DLD1 (cell line): ENCODE results near the gene DHRS1.

Experiments
- in situ Hi-C: cut with HindIII; loops from 2 replicates; pipeline ENCODE4 v1.10.0; 2017; ENCODE audit warnings: low sequenced_read_pairs

DHRS1 gene

GRCh38 chr14:24299255-24300191, at the start of gene DHRS1, which contains the start of gene NOP9:
Gene DHRS1, minus strand, starts transcription at chr14:24299780. Its CDS starts 674 bp downstream, at chr14:24299106.
Gene NOP9, plus strand, starts transcription at chr14:24299850. Its CDS starts 105 bp downstream, at chr14:24299955.
- in situ Hi-C loops, result no loop called here

DNA sequence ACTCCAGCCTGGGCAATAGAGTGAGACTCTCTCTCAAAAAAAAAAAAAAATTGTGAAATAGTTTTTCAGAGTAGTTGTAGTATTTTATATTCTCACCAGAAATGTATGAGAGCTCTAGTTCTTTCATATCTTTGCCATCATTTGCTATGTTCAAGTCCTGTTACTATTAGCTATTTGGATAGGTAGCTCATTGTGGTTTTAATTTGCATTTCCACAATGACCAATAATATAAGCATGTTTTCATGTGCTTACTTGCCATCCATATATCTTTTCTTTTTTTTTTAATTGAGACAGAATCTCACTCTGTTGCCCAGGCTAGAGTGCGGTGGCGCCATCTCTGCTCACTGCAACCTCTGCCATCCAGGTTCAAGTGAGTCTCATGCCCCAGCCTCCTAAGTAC, 48.6 kb upstream of the DHRS1 start:
- in situ Hi-C loops, result no loop called here

GRCh38 chr14:24347134-24347533, 47.6 kb upstream of the DHRS1 start:
- in situ Hi-C loops, result no loop called here

DNA sequence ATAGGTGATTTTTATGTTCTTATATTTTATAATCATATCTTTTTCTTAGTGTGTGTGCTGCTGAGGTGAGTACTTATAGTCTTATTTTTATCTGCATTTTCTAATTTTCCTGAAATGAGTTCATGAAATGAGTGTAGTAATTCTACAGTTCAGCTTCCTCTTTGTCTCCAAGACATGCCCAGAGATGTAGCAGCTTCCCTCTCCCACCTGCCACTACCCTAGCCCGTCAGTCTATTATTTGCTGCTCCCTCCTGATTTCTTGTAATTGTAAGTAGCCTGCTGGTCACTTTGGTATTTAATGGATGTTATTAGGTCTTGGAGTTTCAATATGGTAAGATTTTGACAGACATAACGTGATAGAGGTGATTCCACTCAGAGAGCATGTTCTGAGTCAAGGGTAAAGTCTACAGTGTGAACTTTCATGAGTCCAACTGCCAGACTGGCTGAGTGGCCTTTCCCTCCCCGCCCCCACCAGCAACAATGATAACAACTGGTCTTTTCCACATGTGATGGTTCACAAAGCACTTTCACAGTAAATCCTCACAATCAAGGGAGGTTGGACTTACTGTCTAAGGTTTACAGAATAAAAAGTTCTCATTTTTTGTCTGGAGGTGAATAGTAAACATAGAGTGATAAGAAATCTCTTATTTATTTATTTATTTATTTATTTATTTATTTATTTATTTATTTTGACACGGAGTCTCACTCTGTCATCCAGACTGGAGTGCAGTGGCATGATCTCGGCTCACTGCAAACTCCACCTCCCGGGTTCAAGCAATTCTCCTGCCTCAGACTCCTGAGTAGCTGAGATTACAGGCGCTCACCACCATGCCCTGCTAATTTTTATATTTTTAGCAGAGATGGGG, 44.4 kb upstream of the DHRS1 start:
- in situ Hi-C loops, result no loop called here

DNA sequence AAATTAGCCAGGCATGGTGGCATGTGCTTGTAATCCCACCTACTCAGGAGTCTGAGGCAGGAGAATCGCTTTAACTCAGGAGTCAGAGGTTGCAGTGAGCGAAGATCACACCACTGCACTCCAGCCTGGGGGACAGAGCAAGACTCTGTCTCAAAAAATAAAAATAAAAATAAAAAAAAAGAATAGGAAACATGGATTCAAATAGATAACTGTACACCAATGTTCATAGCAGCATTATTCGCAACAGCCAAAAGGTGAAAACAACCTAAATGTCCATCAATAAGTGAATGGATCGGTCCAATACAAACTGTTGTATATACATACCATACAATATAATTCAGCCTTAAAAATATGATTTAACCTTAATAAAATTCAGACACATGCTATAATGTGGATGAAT, 43.3 kb upstream of the DHRS1 start:
- in situ Hi-C loops, result no loop called here

DNA sequence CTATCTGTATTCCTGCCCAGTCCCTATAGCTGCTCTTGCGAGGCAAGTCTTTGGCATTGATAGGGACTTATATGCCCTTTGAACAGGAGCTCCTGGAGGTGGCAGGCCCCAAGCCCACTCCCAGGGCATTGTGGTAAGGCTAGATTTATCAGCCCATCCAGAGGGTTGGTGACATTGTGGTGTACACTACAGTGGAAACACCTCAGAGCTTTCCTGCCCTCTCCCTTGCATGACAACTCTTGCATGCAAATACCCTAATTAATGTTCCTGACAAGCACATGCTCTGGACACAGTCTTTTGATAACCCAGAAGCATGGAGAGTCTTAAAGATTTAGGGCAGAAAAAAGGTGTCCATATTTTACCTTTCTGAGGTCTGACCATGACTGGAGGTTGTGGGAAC, 41.0 kb upstream of the DHRS1 start:
- in situ Hi-C loops, result no loop called here

DNA sequence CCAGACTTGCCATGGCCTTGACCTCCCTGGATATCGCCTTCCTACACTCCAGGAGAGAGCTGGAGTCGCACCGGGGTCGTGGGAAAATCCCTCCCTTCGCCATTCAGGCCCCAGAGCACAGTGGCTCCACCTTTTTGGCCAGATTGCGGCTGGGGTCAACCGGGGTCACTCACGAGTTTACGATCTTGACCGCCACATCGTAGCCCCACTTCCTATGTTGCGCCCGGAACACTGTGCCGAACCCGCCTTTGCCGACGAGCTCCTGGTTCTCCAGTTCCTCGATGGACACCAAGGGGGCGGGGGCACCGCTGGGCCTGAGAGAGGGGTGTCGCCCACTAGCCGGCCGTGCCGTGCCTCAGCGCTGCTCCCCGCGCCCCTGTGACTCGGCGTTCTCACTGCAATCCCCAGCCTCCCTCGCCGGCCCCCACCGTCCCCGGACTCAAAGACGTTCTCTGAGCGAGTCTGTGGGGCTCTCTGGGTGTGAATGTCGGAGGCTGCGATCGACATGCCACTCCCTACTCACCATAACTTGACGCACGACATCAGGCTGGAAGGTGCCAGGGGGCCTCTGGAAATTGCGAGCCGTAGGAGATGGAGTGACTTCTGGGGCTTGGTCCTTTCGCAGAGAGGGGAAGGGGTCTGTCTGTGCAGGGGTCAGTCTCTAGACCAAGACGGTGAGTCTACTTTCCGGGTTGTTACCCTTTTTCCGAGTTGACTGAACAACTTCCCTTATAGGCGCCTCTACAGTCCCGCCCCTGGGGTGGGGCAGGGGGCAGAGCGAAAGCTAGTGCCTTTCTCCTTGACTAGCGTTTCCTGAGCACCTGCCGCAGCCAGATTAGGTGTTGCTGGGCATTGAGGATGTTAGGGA, 39.9 kb upstream of the DHRS1 start, which contains the start of gene RIPK3:
Gene RIPK3, minus strand, starts transcription at position 708 of the 868 bp plus-strand sequence. Its CDS starts 165 bp downstream, at position 543.
- in situ Hi-C loops, result loop anchor here (5.0 kb wide), 1 partner anchor 62 kb away; no protein-coding TSS in a partner anchor

- in situ Hi-C loops, result loop anchor here (5.0 kb wide), 1 partner anchor 62 kb away; no protein-coding TSS in a partner anchor
These were observed 39.3 kb upstream of the DHRS1 start for GRCh38 chr14:24338843-24339242.

DNA sequence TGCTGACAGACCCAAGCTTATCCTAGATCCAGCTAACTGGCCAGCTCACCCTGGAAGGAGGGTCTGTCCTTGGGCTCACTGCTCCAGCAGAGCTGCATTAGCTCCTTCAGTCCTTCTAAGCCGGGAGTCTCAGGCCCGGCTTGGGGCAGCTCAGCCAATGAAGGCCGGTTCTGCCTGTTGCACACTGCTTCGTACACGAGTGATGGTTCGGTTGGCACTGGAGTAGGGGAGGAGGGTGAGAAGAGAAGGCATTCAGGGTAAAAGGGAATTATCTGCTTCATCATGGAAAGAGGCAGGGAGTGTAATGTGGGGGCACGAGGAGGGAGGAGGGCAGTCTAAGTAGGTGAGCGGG, 38.2 kb upstream of the DHRS1 start:
- in situ Hi-C loops, result loop anchor here (5.0 kb wide), 1 partner anchor 60 kb away; no protein-coding TSS in a partner anchor

DNA sequence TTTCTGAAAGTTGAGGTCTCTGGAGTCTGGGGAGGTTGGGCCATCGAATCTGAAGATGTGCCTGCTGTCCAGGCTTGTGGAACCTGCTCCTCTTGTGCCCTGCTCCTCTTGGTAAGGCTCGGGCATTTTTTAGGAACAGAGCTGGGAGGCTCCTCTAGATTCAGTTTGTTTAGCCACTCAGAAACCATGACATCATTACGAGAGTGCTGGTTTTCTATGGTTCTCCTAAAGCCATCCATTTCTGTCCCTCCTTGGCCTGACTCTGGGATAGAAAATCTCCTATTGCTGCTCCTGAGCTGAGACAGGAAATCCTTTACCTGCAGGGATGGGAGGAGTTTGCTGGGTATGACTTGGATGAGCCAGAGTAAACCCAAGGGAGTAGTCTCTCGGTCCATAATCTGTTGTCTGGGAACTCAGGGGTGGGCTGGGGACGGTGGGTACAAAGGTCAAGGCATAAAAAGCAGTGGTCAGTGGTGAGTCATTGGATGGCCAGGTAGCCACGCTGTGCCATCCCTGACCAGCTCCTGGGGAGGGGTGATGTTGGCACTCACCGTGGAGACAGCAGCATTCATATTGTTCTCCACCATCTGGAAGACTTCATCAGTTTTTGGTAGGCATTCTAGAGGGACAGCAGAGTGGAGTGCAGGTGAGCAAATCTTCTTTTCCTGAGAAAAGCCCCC, 37.7 kb upstream of the DHRS1 start:
- in situ Hi-C loops, result loop anchor here (5.0 kb wide), 1 partner anchor 60 kb away; no protein-coding TSS in a partner anchor

DNA sequence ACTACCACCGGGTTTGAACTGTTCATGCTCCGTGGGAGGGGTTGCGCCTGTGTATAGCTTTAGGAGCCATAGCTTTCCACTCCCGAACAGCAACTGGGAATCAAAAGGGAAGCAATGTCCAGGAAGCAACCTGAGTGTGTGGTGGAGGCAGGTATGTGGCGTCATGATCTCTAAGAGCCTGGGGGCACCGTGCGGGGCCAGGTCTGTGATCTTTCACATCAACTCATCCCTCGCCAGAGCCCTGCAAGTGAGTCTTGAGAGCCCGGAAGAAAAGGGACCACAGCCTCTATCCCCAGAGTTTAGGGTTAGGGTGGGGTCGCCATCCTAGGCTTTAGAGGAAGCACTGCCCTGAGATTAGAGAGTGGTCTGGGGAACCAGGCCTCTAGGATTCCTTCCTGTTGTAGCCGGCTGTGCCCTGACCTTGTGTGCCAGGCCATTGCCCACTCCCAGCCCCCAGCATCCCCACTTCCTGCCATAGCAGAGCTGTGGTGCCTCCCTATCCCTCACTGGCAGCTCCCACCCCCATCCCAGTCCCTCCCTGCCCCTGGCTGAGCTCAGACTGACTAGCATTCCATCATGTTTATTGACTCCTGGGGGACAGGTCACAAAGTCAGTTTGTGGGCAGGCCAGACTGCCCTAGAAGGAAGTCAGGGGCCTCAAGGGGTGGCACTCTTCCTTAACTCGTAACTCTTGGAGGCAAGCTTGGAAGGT, 36.0 kb upstream of the DHRS1 start:
- in situ Hi-C loops, result loop anchor here (5.0 kb wide), 1 partner anchor 58 kb away; no protein-coding TSS in a partner anchor

DNA sequence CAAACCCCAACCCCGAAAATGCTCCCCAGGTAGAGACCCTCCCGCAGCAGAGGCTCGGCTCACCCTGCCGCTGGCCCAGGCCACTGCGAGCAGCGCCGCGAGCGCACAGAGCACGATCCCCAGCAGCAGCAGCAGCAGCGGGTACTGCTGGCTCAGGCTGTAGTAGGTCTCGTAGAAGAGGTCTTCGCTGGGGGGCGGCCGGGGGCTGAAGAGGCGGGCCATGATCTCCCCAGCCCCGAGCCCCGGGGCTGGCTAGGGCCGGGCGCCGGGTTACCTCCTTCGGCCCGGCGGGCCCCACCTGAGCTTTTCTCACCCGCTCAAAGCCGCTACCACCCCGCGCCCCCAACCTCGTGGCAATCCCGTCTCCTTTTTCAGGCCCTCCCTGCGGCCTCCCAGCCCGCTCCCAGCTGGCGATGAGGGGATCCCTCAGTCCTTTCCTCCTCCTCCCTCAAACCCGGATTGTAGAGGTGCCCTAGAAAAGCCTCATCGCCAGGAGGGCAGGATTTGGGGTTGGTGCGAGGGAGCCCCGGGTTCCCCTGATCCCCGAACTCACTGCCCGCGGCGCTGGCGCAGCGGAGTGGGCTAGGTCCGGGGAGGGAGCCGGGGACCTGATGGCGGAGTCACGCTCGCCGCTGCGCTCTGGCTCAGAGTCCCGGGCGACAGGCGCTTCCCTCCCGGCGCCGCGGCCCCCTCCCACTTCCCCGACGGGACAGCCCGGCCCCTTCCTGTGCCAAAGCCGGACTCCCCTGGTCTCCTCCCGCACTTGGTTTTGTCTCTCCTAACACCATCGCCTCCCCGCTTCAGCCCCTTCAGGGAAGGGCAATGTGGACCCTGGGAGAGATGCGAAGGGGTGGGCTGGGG, 35.1 kb upstream of the DHRS1 start, which contains the start of gene ADCY4:
Gene ADCY4, minus strand, starts transcription at position 641 of the 861 bp plus-strand sequence. Its CDS starts 419 bp downstream, at position 222.
- in situ Hi-C loops, result loop anchor here (5.0 kb wide), 1 partner anchor 57 kb away; no protein-coding TSS in a partner anchor

- in situ Hi-C loops, result no loop called here
These were observed 32.9 kb upstream of the DHRS1 start for GRCh38 chr14:24332268-24332993.

GRCh38 chr14:24331731-24332267, 32.2 kb upstream of the DHRS1 start:
- in situ Hi-C loops, result no loop called here

- in situ Hi-C loops, result no loop called here
These were observed 31.5 kb upstream of the DHRS1 start for GRCh38 chr14:24330973-24331674.

- in situ Hi-C loops, result no loop called here
These were observed 30.2 kb upstream of the DHRS1 start for GRCh38 chr14:24329736-24330135.
